Activated CD4-positive, alpha-beta T cell treated with anti-CD3 and anti-CD28 coated beads for 1 hour (primary cell): ENCODE measurements around the gene IL2RA.
A peak's percentile ranks its signal among the peaks of the same experiment; 100 is the strongest.
"Not testable (repeated sequence)": the region's sequence is repeated elsewhere in the genome, so short reads cannot be mapped to it uniquely, and the experiment has no call there.

ENCODE experiments used
- DNase-seq: peaks from one replicate; pipeline ENCODE4 v3.0.0-alpha.2; 2020

Gene IL2RA

DNA sequence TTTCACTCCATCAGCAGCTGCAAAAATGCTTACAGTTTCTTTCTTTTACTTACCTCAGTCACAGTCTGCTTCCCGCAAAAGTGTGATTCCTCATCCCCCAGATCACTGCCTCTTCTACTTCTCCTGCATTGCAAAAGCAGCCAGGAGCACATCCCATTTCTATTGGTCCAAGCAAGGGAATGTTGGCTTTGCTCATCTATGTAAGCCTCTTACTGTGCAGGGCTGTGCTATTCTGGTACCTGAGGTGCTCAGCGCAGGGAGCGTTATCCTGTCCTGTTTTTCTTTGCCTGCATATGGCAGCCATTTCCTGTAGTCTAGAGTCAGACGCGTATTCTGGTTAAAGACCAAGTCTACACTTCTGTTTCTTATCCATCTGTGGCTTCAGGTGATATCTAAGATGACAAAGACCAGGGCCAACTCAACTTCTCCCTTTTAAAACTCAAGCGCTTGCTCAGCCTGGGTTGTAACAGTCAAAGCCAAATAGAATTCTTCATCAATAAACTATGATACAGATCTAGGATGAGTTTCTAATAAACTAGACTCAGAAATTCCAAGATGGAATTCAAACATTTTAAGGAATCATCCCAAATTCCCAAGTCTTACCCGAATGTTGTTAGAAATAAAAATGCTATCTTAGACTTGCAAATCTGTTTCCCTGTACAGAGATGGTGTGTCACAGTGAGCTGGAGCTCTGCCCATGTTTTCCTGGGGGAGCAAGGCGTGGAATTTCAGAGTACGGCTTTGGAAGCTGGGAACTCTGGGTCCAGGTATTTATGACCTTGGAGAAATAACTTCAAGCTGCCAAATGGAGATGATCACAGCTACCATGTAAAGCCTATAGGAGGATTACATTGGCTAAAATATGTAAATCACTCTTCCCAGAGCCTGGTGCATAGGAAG, 20.6 kb upstream of the IL2RA start:
- DNase-seq, result no peak

DNA sequence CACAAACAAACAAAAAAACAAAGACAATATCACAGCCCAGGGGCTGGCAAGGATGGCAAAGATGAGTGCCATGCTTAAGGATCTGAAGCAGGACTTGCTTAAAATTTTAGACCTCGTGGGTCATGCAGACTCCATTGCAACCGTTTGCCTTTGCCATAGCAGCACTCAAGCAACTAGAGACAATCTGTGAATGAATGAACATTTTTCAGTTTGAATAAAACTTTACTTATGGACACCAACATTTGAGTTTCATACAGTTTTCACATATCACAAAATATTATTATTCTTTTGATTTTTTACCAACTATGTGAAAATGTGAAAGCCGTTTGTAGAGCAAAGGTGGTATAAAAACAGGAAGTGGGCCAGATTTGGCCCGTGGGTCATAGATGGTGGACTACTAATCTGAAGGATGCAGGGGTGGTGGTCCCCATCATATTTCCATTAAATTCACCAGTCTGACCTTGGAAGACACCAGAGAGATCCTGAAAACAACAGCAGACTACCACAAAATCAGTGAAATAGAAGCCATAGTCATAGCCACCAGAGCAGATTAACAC, 18.3 kb upstream of the IL2RA start:
- DNase-seq, result no peak

DNA sequence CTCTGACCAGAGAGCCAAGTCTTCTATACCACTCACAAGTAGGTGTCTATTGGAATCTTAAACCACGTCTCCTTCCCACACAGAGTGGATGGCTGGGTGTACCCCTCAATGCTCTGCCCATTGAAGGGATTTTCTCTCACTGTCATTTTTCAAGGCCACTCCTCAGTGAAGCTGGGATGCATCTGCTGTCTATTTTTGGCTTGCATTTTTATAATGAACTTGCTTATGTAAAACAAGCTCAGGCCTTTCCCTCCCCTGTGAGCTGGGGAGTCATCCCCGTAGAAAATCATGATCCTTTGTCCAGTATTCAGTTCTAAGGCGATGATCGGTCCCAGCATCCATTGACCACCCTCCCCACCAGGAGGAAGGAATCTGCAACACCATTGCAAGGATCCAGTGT, 16.9 kb upstream of the IL2RA start:
- no peak for DNase-seq

DNA sequence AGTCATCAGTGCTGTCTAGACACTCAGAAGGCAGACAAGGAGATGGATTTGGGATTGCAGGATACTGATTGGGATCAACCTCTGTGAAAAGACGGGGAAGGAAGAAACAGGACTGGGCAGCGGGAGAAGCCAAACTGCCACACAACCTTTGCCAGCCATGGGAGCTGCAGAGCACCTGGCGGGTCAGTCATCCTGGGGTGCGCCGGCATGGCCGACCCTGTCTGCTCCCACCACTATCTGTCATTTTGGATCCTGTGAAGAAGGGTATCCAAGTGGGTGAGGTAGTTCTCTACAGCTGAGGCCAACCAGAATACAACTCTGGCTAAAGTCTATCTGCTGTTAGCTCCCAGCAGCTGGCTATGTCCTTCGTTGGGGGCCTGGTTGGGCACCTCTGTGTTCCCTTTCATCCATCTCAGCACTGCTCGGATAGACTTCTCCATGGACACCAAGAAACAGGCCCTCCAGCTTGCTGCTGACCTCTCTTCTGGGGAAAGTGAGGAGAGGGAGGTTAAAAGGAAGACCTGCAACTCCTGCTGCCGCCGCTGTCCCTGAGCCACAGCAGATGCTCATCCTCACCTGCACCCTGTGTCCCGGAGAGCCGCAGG, 15.0 kb upstream of the IL2RA start:
- DNase-seq, result no peak

DNA sequence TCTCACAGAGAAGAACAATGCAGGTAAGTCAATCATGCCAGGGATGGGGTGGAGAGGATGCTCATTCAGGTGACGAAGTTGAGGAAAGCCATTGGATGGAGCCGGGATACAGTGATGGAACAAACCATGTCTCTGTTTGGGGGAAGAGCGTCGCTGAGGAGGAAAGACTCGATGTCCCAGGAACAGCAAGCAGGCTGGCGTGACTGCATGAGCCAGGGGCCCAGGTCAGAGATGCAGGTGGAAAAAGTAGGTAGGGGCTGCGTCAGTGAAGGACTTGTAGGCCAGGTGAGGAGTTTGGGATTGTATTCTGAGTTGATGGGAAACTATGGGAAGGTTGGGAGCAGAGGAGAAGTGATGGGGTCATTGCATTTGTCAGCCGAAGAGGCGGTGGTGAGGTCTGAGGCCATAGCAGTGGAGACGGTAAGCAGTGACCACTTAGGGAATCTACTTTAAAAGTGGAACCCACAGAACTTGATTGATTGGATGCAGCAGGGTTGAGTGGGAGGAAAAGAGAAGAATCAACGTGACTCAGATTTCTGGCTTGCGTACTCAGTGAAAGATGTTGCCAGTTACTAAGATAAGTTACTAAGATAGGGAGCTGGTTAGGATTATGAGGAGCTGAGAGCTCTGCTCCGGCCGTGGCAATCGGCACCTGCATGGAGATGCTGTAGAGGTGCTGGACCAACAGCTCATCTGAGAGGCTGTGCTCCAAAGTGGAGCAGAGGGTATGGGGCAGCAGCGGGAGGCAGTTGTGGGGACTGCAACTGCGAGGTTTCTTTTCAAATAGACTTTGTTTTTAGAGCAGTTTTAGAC, 12.5 kb upstream of the IL2RA start:
- no peak for DNase-seq

DNA sequence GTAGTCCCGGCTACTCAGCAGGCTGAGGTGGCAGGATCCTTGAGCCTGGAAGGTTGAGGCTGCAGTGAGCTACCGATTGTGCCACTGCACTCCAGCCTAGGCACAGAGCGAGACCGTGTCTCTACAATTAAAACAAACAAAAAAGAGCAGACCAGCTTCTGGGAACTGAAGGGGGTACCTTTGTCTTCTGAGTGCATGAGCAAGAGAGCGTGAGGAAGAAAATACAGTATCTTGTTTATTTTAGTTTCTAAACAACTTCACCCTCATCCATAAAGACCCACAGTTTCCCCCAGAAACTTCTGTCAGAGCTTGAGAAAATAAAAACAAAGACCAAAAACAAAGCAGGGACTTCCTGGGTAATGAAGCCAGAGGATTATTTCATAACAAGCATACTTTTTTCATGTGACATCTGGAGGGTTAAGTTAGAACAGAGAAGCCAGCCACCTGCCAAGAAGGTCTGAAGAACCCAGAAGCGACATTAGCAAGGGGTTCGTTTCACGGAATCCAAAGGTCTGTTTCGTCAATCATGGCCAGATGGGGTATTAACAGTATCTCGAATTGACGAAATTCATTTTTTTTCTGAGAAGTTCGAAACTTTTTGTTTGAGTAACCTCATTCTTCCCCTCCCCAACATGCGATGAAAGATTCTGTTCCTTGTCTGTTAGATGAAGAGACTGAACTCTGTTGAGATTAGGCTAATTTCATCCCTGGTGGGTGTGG, 10.2 kb upstream of the IL2RA start:
- DNase-seq, result no peak

DNA sequence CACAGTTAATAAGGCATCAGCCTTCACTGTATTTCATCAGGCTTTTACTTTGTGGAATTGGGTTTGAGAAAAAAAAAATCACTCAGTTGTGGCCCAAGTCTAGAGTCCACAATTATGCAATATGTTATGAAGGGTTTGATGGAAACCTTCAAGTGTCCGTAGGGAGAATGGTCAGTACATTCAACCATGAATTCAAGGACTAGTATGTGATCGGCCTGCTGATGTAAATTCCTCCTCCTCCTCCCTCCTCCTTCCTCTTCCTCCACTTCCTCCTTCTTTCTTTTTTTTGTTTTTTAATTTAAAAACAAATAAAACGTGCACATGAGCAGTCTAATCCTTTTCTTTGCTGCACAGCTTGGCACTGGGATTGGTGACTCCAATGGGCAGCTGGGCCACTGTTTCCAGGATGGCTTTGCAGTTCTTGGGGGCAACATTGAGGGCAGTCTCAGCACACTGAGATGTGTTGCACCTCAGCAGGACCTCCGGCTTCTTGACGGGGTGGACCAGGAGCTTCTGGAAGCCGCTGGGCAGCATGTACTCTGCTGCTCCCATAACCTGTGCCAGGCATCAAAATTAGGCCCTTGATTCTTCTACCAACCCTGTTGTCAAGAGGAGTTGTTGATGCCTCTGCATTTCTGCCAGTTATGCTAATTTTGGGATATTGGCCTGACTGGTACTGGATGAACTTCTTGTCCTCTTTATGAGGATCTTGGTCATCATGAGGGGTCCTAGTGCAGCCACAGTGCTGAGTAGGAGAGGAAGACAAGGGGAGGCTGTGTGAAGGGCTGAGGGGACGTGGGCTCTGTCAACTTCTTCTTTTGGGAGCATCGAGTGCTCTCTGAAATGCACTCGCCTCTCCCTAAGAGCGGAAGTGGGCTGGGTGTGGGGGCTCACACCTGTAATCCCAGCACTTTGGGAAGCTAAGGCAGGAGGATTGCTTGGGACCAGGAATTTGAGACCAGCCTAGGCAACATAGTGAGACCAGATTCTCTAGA, 9.3 kb upstream of the IL2RA start:
- no peak for DNase-seq

DNA sequence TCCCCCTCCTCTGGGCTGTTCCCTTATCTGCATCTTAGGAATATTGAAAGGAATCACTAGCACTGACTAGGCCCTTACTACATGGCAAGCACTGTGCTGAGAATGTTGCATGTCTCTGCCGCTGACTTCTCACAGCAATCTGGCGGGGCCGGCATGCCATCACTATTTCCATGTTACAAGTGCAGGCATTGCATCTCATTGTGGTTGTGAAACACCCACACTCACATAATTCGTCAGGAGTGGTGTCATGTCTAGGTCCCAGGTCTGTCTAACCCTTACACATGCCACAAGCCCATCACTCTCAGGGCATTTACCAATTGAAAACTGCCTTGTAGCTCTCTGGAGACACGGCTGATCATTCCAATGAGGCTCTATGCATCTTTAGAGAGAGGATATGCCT, 8.5 kb upstream of the IL2RA start:
- no peak for DNase-seq

GRCh38 chr10:6069081-6069931, 7.1 kb upstream of the IL2RA start:
- DNase-seq, result no peak

GRCh38 chr10:6068422-6068821, 6.3 kb upstream of the IL2RA start:
- DNase-seq, result peak; percentile 25

- no peak for DNase-seq
These were observed 5.8 kb upstream of the IL2RA start for GRCh38 chr10:6068006-6068405.

GRCh38 chr10:6067457-6067856, 5.3 kb upstream of the IL2RA start:
- DNase-seq, result no peak

DNA sequence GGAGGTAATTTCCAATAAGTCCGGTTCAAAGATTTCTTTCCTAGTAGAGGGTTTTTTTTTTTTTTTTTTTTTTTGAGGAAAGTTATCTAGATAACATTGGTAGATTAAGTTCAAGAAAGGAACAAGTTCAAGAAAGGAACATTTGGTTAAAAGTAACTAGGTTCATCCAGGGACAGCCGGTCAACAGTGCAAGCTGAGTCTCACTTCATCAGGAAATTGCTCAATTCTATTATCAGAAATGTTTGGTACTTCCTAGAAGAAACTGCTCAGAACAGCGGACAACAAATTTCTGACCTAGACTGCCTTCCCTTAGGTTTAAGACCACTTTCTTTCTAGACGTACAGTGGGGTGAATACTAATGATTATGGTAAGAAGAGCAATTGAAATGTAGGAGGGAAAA, 3.7 kb upstream of the IL2RA start:
- no peak for DNase-seq

DNA sequence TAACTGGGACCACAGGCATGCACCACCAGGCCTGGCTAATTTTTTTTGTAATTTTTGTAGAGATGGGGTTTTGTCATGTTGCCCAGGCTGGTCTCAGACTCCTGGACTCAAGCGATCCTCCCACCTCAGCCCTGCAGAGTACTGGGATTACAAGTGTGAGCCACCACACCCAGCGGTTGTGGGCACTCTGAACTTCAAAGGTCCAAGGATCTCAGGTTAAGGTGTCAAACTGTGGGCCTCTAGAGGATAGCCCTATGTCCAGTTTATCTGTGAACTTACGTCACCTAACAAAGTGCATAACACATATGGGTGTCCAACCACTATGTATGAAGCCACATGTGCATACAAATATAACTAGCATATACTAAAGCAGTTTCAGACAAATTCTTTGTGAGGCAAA, 3.2 kb upstream of the IL2RA start:
- no peak for DNase-seq

GRCh38 chr10:6064726-6065125, 2.6 kb upstream of the IL2RA start:
- DNase-seq, result not testable (repeated sequence)

DNA sequence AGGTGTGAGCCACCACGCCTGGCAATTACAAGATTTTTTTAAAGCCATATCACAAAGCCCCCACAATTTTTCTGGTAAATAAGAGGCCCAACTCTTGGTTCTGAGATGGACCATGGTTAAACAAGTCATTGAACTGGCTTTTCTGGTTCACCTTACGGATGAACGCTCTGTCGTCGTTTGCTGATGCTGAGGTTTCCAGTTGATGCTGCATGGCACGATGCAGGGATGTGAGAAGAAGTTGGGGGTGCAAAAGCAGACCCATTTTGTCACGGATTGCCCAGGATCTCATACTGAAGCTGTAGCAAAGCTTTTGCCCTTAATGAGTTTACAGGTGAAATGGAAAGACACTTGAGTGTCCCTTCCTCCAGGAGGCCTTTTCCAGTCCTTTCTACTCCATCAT, 2.0 kb upstream of the IL2RA start:
- DNase-seq, result no peak

- no peak for DNase-seq
These were observed 1.1 kb downstream of the IL2RA start for GRCh38 chr10:6061056-6061455.

- no peak for DNase-seq
These were observed 2.7 kb downstream of the IL2RA start for GRCh38 chr10:6059506-6059905.

DNA sequence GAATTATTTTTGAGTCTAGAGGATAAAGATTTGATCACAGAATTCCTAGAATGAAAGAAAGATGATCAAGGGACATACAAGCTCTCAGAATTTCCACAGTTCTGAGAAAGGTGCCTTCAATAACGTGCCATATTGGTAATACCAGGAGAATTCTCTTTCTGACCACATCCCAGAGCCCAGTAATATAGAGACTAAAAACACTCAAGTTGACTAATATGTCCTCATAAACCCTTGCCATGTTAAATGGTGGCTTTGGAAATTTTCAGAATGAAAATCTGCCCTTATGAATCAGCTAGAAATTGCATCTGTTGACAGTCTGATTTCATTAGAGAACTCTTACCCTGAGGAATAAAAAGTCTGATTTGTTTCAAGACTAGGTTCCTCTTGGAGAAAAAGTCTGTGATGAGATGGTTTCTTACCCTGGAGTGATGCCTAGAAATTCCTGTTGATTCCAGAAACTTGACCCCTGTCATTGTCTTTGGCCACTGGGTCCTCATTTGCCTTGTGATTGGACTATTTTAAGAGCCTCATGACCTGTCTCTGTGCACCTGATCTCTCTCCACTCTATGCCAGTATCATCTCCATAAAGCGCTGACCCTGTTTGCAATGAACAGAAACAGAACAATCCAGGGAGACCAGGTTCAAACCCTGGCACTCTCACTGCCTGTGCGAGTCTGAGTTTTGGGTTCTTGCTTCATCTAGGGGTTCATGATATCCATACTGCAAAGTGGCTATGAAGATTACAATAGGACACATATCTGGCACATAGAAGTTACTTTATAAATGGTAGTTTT, 3.3 kb downstream of the IL2RA start:
- no peak for DNase-seq
